ENCODE results near the gene DUSP3.

DNA sequence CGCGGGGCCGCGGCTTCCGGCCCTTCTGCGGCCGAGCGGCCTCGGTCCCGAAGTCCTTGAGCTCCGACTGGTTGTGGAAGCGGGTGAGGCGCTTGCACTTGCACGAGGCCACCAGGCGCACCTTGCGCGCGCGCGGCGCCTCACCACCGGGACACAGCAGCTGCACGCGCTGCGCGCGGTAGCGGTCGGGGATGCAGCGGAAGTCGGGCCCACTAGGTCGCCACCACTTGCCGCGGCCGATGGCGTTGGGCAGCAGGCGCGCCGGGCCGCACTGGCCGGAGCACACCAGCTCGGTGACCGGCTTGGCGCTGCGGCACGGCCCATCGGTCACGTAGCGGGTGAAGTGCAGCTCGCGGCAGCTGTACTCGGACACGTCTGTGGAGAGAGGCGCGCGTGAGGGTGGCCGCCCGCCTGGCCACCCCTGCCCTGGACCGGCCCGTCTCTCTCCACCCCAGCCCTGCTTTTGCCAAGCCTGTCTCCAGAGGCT, 23.3 kb downstream of the DUSP3 start:
- TF ChIP-seq, protein P1, sequence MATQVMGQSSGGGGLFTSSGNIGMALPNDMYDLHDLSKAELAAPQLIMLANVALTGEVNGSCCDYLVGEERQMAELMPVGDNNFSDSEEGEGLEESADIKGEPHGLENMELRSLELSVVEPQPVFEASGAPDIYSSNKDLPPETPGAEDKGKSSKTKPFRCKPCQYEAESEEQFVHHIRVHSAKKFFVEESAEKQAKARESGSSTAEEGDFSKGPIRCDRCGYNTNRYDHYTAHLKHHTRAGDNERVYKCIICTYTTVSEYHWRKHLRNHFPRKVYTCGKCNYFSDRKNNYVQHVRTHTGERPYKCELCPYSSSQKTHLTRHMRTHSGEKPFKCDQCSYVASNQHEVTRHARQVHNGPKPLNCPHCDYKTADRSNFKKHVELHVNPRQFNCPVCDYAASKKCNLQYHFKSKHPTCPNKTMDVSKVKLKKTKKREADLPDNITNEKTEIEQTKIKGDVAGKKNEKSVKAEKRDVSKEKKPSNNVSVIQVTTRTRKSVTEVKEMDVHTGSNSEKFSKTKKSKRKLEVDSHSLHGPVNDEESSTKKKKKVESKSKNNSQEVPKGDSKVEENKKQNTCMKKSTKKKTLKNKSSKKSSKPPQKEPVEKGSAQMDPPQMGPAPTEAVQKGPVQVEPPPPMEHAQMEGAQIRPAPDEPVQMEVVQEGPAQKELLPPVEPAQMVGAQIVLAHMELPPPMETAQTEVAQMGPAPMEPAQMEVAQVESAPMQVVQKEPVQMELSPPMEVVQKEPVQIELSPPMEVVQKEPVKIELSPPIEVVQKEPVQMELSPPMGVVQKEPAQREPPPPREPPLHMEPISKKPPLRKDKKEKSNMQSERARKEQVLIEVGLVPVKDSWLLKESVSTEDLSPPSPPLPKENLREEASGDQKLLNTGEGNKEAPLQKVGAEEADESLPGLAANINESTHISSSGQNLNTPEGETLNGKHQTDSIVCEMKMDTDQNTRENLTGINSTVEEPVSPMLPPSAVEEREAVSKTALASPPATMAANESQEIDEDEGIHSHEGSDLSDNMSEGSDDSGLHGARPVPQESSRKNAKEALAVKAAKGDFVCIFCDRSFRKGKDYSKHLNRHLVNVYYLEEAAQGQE (IDR thresholded peaks at IDR 0.05; ENCODE audit: insufficient replicate concordance, low read depth) = no peak
- TF ChIP-seq GABPA (IDR thresholded peaks at IDR 0.05; ENCODE audit: low read depth) = no peak
- TF ChIP-seq, protein P2, sequence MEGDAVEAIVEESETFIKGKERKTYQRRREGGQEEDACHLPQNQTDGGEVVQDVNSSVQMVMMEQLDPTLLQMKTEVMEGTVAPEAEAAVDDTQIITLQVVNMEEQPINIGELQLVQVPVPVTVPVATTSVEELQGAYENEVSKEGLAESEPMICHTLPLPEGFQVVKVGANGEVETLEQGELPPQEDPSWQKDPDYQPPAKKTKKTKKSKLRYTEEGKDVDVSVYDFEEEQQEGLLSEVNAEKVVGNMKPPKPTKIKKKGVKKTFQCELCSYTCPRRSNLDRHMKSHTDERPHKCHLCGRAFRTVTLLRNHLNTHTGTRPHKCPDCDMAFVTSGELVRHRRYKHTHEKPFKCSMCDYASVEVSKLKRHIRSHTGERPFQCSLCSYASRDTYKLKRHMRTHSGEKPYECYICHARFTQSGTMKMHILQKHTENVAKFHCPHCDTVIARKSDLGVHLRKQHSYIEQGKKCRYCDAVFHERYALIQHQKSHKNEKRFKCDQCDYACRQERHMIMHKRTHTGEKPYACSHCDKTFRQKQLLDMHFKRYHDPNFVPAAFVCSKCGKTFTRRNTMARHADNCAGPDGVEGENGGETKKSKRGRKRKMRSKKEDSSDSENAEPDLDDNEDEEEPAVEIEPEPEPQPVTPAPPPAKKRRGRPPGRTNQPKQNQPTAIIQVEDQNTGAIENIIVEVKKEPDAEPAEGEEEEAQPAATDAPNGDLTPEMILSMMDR (IDR thresholded peaks at IDR 0.05; ENCODE audit: insufficient read depth, low read length) = no peak
- no peak for TF ChIP-seq POLR2AphosphoS5 (IDR thresholded peaks at IDR 0.05; ENCODE audit: low read depth)
- no peak for TF ChIP-seq SPI1 (IDR thresholded peaks at IDR 0.05; ENCODE audit: borderline replicate concordance, low read depth)

All from HL-60 (cell line).